Activated T-helper 2 cell treated with anti-CD3 and anti-CD28 coated beads, Interferon-gamma antibody, Interleukin-2, Interleukin-4, amounts not matched to agents 10 μg/mL and 5 μg/mL and 100 μg/mL, durations not matched to agents 14 hours and 24 hours and 36 hours (primary cell): Measurements from ENCODE around the gene ACTG2. TPM values are rescaled to one million over a fixed set of nuclear protein-coding genes. Genes with fewer than 3 reads are reported as not detected.
"Not testable (repeated sequence)": the region's sequence is repeated elsewhere in the genome, so short reads cannot be mapped to it uniquely, and the experiment has no call there.

Experiments used
- DNase-seq: peaks from one replicate; pipeline ENCODE4 v3.0.0; 2021; ENCODE audit warnings: low spot score
- H3K27ac Mint-ChIP-seq: one replicate; pipeline ENCODE4 v1.8.0; 2021; ENCODE audit warnings: mixed read lengths
- H3K27me3 Mint-ChIP-seq: one replicate; pipeline ENCODE4 v1.8.0; 2021; ENCODE audit warnings: low read depth, mixed read lengths
- H3K36me3 Mint-ChIP-seq: one replicate; pipeline ENCODE4 v1.8.0; 2021; ENCODE audit warnings: low read depth, mixed read lengths
- H3K4me1 Mint-ChIP-seq: one replicate; pipeline ENCODE4 v1.8.0; 2021; ENCODE audit warnings: low read depth, mixed read lengths
- H3K4me3 Mint-ChIP-seq: one replicate; pipeline ENCODE4 v1.8.0; 2021; ENCODE audit warnings: low read depth, mild to moderate bottlenecking, moderate library complexity, mixed read lengths
- H3K9me3 Mint-ChIP-seq: one replicate; pipeline ENCODE4 v1.8.0; 2021; ENCODE audit warnings: mixed read lengths
- intact Hi-C: fragments of 100-400 bp; cut with micrococcal nuclease; formaldehyde crosslinking; loops from one replicate; pipeline ENCODE4 v1.15.1; 2023
- total RNA-seq: library from RNA; stranded (reverse); gene quantifications from 2 replicates; pipeline ENCODE4 v1.2.3, GENCODE V29; 2022

Gene ACTG2
- total RNA-seq, 1 donor from 2014 or later, result 0.14 TPM

- Mint-ChIP-seq H3K4me1 (peaks cover 35% of the 10 kb centered on the region), H3K36me3 (no peaks in the 10 kb centered on the region), H3K27ac (peak overlapping the region; percentile 92), H3K27me3 (no peaks in the 10 kb centered on the region), H3K9me3 (no peaks in the 10 kb centered on the region), H3K4me3 (peak overlapping the region; percentile 42)
- intact Hi-C loops, result loop anchor here (1.0 kb wide), 2 partner anchors 10 to 65 kb away; no protein-coding TSS in a partner anchor
- DNase-seq, result peak; percentile 24
Measured at GRCh38 chr2:73896362-73897239, 3.8 kb downstream of the ACTG2 start.

GRCh38 chr2:73897240-73897583 is 4.4 kb downstream of the ACTG2 start:
- H3K27ac Mint-ChIP-seq, result peak overlapping the region; percentile 60
- H3K4me3 Mint-ChIP-seq, result no peak overlapping the region
- intact Hi-C loops, result no loop called here

GRCh38 chr2:73897934-73898333 is 5.1 kb downstream of the ACTG2 start:
- H3K4me1 Mint-ChIP-seq, result peaks cover 42% of the 10 kb centered on the region
- peaks cover 2% of the 10 kb centered on the region for H3K27me3 Mint-ChIP-seq
- no peaks in the 10 kb centered on the region for H3K36me3 Mint-ChIP-seq
- no peak overlapping the region for H3K27ac Mint-ChIP-seq
- no peak overlapping the region for H3K4me3 Mint-ChIP-seq
- intact Hi-C loops, result no loop called here
- no peaks in the 10 kb centered on the region for H3K9me3 Mint-ChIP-seq
- no peak for DNase-seq

More at GRCh38 chr2:73897240-73897583, 4.4 kb downstream of the ACTG2 start:
- peaks cover 39% of the 10 kb centered on the region for H3K4me1 Mint-ChIP-seq
- no peaks in the 10 kb centered on the region for H3K27me3 Mint-ChIP-seq
- no peaks in the 10 kb centered on the region for H3K9me3 Mint-ChIP-seq
- no peaks in the 10 kb centered on the region for H3K36me3 Mint-ChIP-seq
- DNase-seq, result no peak

- peaks cover 2% of the 10 kb centered on the region for H3K27me3 Mint-ChIP-seq
- intact Hi-C loops, result no loop called here
- no peak overlapping the region for H3K27ac Mint-ChIP-seq
- no peak for DNase-seq
- no peaks in the 10 kb centered on the region for H3K36me3 Mint-ChIP-seq
- no peak overlapping the region for H3K4me3 Mint-ChIP-seq
- H3K9me3 Mint-ChIP-seq, result no peaks in the 10 kb centered on the region
- peaks cover 32% of the 10 kb centered on the region for H3K4me1 Mint-ChIP-seq
Measured at GRCh38 chr2:73899801-73900336, 7.1 kb downstream of the ACTG2 start.

GRCh38 chr2:73901143-73901542 is 8.3 kb downstream of the ACTG2 start:
- Mint-ChIP-seq H3K36me3 (no peaks in the 10 kb centered on the region), H3K4me1 (peaks cover 25% of the 10 kb centered on the region), H3K27ac (no peak overlapping the region), H3K9me3 (no peaks in the 10 kb centered on the region), H3K4me3 (no peak overlapping the region), H3K27me3 (peaks cover 2% of the 10 kb centered on the region)
- intact Hi-C loops, result no loop called here
- DNase-seq, result no peak

GRCh38 chr2:73902284-73902683 is 9.5 kb downstream of the ACTG2 start:
- Mint-ChIP-seq H3K4me3 (no peak overlapping the region), H3K4me1 (peaks cover 14% of the 10 kb centered on the region), H3K27ac (no peak overlapping the region), H3K36me3 (no peaks in the 10 kb centered on the region), H3K9me3 (no peaks in the 10 kb centered on the region), H3K27me3 (peaks cover 2% of the 10 kb centered on the region)
- intact Hi-C loops, result no loop called here
- DNase-seq, result no peak

- H3K4me1 Mint-ChIP-seq, result peaks cover 14% of the 10 kb centered on the region
- no peak overlapping the region for H3K27ac Mint-ChIP-seq
- H3K9me3 Mint-ChIP-seq, result no peaks in the 10 kb centered on the region
- no peak for DNase-seq
- intact Hi-C loops, result no loop called here
- H3K27me3 Mint-ChIP-seq, result peaks cover 2% of the 10 kb centered on the region
- H3K36me3 Mint-ChIP-seq, result no peaks in the 10 kb centered on the region
- no peak overlapping the region for H3K4me3 Mint-ChIP-seq
Measured at GRCh38 chr2:73903313-73903712, 10.5 kb downstream of the ACTG2 start.

- peaks cover 17% of the 10 kb centered on the region for H3K4me1 Mint-ChIP-seq
- H3K4me3 Mint-ChIP-seq, H3K36me3 Mint-ChIP-seq, H3K27ac Mint-ChIP-seq, DNase-seq, H3K9me3 Mint-ChIP-seq, H3K27me3 Mint-ChIP-seq, intact Hi-C loops: not testable (repeated sequence)
Measured at GRCh38 chr2:73903949-73904613, 11.3 kb downstream of the ACTG2 start.

GRCh38 chr2:73904952-73905351 is 12.1 kb downstream of the ACTG2 start:
- H3K27me3 Mint-ChIP-seq, result peaks cover 2% of the 10 kb centered on the region
- H3K4me3 Mint-ChIP-seq, result no peak overlapping the region
- peaks cover 17% of the 10 kb centered on the region for H3K4me1 Mint-ChIP-seq
- intact Hi-C loops, result no loop called here
- H3K36me3 Mint-ChIP-seq, result no peaks in the 10 kb centered on the region
- H3K9me3 Mint-ChIP-seq, result no peaks in the 10 kb centered on the region
- H3K27ac Mint-ChIP-seq, result no peak overlapping the region
- DNase-seq, result no peak

- Mint-ChIP-seq H3K27ac (no peak overlapping the region), H3K4me3 (no peak overlapping the region), H3K27me3 (peaks cover 2% of the 10 kb centered on the region), H3K9me3 (no peaks in the 10 kb centered on the region), H3K36me3 (no peaks in the 10 kb centered on the region), H3K4me1 (peaks cover 15% of the 10 kb centered on the region)
- intact Hi-C loops, result no loop called here
- no peak for DNase-seq
Measured at GRCh38 chr2:73906847-73907505, 14.2 kb downstream of the ACTG2 start.

GRCh38 chr2:73907840-73908452 is 15.1 kb downstream of the ACTG2 start:
- H3K4me1 Mint-ChIP-seq, result peaks cover 10% of the 10 kb centered on the region
- no peaks in the 10 kb centered on the region for H3K27me3 Mint-ChIP-seq
- DNase-seq, result peak; percentile 39
- H3K27ac Mint-ChIP-seq, result peak overlapping the region; percentile 72
- no peaks in the 10 kb centered on the region for H3K36me3 Mint-ChIP-seq
- H3K4me3 Mint-ChIP-seq, result no peak overlapping the region
- no peaks in the 10 kb centered on the region for H3K9me3 Mint-ChIP-seq
- intact Hi-C loops, result loop anchor here (1.0 kb wide), 1 partner anchor 79 kb away; no protein-coding TSS in a partner anchor
